Mucosa of gallbladder (tissue), 1 donor: ENCODE data around the gene TKT. TPM values are rescaled to one million over a fixed set of nuclear protein-coding genes. Genes with fewer than 3 reads are reported as not detected.

Experiments used
- DNase-seq: peaks from one replicate; pipeline ENCODE4 v3.0.0-alpha.2; 2020; ENCODE audit warnings: low spot score
- total RNA-seq: library from RNA; stranded (reverse); gene quantifications from one replicate; pipeline ENCODE4 v1.2.1, GENCODE V29; 2021
- donor health status: DM: no; HTN: no; CAD: no.

TKT gene
- total RNA-seq, 1 donor from 2014 or later: 396 TPM

DNA sequence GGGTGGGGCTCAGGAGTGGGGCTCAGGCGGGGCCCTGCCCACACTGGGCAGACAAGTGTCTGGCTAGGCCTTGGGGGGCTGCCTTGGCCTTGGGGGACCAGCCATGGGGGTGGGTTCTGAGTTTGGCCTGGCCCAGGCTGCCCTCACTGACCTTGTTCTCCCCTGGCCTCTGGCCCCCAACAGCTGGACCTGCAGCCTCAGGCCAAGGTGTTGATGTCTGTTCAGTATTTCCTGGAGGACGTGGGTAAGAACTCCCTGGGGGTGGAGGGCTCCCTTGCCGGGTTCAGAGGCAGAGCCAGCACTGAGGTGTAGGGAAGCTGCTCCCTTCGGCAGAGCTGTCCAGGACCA, 74.8 kb downstream of the TKT start:
- DNase-seq: no peak

DNA sequence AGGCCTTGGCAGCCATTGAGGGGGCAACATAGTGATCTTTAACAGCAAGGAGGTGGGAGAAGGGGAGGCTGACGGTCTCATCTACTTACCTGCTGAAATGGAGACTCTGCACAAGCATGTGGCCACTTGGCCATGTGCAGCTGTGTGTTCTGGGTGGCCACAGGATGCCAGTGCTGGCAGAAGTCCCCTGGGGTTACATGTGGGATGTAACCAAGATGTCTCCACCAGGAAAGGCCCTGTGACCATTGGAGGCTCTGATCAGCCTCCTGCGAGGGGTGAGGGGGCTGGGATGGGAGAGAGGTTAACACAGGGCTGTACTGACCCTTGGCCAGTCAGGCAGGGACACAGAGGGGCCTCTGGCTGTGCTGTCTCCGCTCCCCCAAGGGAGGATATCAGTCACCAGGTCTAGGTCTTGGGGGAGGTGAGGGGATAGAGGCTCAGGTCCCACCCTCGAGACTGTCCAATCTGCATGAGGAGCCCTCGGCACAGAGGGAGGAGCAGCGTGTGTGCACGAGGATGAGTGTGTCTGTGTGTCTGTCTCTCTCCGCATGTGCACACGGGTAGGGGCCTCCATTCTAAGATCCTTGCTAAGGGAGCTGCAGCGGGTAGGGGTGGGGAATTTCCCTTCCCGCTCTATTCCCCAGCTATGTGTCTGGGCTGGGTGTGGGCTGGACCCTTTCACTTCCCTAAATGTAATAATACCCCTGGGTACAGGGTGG, 75.4 kb downstream of the TKT start:
- no peak for DNase-seq

DNA sequence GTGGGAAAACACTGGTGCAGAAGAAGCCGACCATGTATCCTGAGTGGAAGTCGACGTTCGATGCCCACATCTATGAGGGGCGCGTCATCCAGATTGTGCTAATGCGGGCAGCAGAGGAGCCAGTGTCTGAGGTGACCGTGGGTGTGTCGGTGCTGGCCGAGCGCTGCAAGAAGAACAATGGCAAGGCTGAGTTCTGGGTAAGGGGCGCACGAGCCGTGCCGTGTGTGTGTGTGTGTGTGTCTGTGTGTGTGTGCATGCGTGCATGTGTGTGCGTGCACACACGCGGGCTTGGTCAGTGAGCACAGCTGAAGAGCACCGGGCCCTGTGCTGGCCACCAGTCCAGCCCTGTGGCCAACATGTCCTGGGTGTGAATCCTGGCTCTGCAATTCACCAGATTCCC, 76.2 kb downstream of the TKT start:
- DNase-seq: no peak

DNA sequence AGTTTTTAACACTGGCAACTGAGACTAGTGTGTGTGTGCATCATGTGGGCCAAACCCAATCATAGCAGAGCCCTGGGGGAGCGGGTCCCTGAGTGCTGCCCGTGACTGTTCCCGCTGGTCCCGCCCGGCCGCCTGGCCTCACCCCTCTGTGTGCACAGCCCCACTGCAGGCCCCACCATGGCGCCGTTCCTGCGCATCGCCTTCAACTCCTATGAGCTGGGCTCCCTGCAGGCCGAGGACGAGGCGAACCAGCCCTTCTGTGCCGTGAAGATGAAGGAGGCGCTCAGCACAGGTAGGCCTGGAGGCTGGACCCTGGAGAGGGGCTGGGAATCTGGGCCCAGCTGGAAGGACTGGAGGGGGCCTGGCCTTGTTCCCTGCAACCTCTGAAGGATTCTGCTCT, 77.6 kb downstream of the TKT start:
- DNase-seq: no peak

DNA sequence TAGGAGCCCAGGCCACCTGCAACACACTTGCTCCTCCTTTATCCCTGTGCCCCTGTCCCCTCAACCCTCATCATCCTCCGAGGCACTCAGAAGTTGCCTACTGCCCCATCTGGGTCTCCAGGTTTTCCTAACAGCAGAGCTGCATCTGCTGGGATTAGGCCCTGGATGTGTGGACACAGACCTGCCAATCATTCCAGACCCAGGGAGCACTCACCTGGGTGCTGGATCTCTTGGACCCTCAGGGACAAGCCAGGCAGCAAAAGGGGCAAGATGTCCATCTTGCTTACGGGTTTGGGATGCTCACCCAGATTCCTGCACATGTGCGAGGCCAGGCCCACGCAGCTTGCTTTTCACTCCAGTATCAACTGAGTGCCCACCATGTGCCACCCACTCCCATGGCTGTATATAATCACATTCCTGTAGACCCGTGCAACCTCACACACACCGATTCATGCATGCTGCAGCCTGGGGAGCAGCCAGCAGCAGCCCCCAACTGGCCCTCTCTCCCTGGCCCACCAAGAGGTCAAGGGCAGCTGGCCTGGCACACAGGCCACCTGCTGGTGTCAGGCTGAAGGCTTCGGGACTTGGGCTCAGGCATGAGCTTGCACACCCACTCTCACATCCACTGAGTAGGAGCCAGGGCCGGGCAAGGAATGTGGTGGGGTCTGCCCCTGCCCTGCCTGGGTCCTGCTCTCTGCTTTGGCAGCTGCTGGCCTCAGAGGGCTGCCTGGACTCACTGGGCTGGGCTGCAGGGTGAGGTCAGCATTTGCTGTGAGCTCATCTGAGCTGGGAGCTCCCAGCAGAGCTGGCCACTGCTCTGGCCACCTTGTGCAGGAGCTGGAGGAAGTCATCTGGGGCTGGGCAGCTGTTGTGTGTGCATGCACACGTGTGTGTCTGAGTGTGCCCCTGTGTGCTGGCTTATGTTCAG, 79.9 kb downstream of the TKT start:
- DNase-seq: no peak

Other genes starting within 250 kb of the TKT start
- 22.0 TPM for gene SFMBT1, start 209.9 kb downstream of the TKT start, total RNA-seq
- gene RFT1, start 125.6 kb downstream of the TKT start, total RNA-seq: 21.3 TPM
- 103 TPM for gene PRKCD, start 94.8 kb downstream of the TKT start, total RNA-seq
- 23.0 TPM for gene DCP1A, start 91.5 kb upstream of the TKT start, total RNA-seq
- gene CACNA1D, start 238.6 kb upstream of the TKT start, total RNA-seq: 39.2 TPM